Retinal pigment epithelial cell (primary cell): Measurements from ENCODE around the gene PCSK6.

Experiments
- DNase-seq: peaks from one replicate; pipeline ENCODE4 v3.0.0-alpha.2; 2010; ENCODE audit warnings: low read depth
- H3K4me3 ChIP-seq: 2 replicates; pipeline ENCODE4 v1.5.1; 2011; ENCODE audit warnings: mild to moderate bottlenecking, low read length, control low read depth, moderate library complexity
- TF ChIP-seq, protein P1 (sequence below): conservative IDR thresholded peaks from 2 replicates; pipeline ENCODE4 v1.5.1; 2011; ENCODE audit warnings: low read depth, low read length, control low read depth, inconsistent platforms

Gene PCSK6

GRCh38 chr15:101332061-101332467, 157.4 kb downstream of the PCSK6 start:
- TF ChIP-seq, protein P1, sequence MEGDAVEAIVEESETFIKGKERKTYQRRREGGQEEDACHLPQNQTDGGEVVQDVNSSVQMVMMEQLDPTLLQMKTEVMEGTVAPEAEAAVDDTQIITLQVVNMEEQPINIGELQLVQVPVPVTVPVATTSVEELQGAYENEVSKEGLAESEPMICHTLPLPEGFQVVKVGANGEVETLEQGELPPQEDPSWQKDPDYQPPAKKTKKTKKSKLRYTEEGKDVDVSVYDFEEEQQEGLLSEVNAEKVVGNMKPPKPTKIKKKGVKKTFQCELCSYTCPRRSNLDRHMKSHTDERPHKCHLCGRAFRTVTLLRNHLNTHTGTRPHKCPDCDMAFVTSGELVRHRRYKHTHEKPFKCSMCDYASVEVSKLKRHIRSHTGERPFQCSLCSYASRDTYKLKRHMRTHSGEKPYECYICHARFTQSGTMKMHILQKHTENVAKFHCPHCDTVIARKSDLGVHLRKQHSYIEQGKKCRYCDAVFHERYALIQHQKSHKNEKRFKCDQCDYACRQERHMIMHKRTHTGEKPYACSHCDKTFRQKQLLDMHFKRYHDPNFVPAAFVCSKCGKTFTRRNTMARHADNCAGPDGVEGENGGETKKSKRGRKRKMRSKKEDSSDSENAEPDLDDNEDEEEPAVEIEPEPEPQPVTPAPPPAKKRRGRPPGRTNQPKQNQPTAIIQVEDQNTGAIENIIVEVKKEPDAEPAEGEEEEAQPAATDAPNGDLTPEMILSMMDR = no peak
- H3K4me3 ChIP-seq = no peak overlapping the region
- no peak for DNase-seq

DNA sequence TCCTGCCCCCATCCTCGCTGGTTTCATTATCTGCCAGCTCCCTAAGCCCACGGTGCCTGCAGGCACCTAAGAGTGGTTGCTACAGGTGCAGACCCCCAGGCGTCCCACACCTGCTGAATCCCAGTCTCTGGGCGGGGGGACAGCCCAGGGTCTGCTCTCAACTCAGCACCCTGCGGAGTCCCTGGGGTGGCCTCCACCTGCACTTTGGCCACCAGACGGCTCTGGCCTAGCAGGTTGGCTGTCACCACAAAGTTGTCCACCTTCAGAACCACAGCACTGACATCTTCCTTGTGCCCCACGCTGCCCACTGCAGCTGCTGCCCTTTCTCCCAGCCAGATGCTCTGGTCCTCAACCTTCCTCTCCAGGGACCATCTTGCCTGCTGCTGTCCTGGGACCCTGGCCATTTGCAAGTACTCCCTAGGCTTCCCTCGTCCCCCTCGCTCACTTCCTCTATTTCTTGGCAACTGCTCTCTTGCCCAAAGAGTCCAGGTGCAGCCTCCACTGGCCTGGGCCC, 159.6 kb downstream of the PCSK6 start:
- no peak overlapping the region for H3K4me3 ChIP-seq
- no peak for DNase-seq
- TF ChIP-seq, protein P1 = no peak

GRCh38 chr15:101329309-101329863, 160.1 kb downstream of the PCSK6 start:
- DNase-seq = no peak
- TF ChIP-seq, protein P1 = no peak

DNA sequence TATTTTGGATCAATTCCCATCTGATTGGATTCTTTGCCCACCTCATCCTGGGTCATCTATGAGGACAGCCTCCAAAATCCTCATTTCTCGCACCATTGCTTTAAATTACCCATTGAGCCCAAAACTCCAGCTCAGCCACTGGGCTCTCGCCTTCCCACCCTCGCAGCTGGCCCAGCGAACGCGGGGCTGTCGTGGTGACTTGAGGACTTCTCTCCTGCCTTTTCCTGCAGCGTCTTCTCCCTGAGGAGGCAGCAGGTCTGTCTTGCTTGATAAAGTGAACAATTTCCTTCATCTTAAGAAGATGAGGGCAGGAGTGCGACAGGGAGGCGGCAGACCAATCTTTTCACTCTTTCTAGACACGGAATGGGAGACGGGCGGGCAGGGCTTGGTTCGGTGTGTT, 161.5 kb downstream of the PCSK6 start:
- no peak for DNase-seq
- TF ChIP-seq, protein P1 = no peak
- H3K4me3 ChIP-seq = no peak overlapping the region

More at GRCh38 chr15:101329309-101329863, 160.1 kb downstream of the PCSK6 start:
- no peak overlapping the region for H3K4me3 ChIP-seq

DNA sequence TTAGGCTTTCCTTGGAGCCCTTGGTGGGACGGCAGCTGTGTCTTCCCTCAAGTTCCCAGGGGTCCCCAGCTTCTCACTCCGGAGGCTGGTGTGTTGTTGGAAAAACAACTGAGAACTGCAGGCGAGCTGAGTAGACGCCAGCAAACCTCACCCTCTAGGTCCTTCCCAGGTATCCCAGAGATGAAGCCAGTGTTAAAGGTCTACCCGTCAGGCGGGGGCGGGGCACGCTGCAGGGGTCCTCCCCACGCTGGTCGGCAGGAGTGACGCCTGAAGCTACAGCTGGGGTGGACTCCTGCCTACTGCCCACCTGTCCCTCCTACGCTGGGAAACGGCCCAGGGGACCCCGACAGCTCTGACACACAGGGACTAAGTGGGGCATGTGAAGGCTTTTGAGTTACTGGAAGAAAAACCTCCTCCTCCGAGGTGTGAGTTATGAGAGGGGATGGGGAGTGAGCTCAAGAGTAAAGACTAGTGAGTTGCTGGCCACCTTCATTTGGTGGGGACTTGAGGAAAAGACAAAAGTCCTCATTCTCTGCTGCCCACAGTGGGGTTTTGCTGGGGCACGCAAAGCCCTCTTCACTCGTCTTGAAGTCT, 162.3 kb downstream of the PCSK6 start:
- TF ChIP-seq, protein P1 = no peak
- no peak overlapping the region for H3K4me3 ChIP-seq
- no peak for DNase-seq

DNA sequence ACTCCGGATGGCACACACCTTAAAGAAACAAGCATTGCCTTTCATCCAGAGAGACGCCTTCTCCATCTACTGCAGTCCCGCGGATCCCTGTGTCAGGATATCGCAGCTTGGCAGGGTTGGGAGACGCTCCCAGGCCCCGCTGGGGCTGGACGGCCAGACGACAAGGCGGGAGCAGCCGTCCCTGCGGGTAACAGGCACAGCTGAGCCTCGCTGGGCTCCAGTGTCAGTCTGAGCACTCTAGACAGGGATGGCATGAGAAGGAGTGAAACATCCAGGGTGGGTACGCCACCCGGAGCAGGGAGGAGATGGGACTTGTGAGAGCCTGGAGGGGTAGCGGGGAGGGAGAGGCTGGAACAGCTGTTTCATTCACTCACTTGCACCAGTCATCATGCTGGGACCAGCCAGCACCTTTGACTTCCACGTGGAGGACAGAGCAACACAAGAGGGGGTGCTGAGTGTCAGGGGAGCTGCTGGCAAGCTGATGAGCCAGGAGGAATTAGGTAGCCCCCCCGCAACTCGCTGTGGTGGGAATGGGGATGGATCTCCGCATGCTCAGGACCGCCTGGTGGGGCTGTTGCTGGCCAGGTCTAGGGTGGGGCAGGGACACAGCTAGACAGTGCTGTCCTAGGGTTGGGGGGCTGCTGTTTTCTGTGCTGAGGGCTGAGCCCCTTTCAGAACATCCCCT, 162.9 kb downstream of the PCSK6 start:
- no peak for DNase-seq
- TF ChIP-seq, protein P1 = no peak

GRCh38 chr15:101326026-101326315, 163.5 kb downstream of the PCSK6 start:
- no peak for DNase-seq
- no peak overlapping the region for H3K4me3 ChIP-seq
- TF ChIP-seq, protein P1 = no peak

More for the DNA sequence above, 162.9 kb downstream of the PCSK6 start:
- H3K4me3 ChIP-seq = no peak overlapping the region
